RWPE1 (cell line): ENCODE measurements around the gene HS6ST3.

Experiments used
- CTCF ChIA-PET: fragments of 350-600 bp; sonication (Branson Sonifier 250); formaldehyde crosslinking; extraction: SDS; loops from one replicate; lab custom pipeline; 2021; lab: Yijun Ruan, JAX
- POLR2A ChIA-PET: fragments of 400-600 bp; formaldehyde crosslinking; extraction: SDS; loops from one replicate; lab custom pipeline; 2020; ENCODE audit warnings: antibody characterized with exemption; ENCODE audit not compliant: low non-redundant PET; lab: Yijun Ruan, JAX
- DNase-seq: peaks from one replicate; pipeline ENCODE4 v3.0.0; 2012; ENCODE audit warnings: low spot score
- H3K27ac ChIP-seq: fragments of 450-650 bp; 2 replicates; pipeline ENCODE4 v1.5.1; 2017
- TF ChIP-seq, protein P1 (sequence below): fragments of 450-650 bp; conservative IDR thresholded peaks from 2 replicates; pipeline ENCODE4 v1.5.1; 2017; ENCODE audit warnings: low read depth, mild to moderate bottlenecking

The HS6ST3 gene

DNA sequence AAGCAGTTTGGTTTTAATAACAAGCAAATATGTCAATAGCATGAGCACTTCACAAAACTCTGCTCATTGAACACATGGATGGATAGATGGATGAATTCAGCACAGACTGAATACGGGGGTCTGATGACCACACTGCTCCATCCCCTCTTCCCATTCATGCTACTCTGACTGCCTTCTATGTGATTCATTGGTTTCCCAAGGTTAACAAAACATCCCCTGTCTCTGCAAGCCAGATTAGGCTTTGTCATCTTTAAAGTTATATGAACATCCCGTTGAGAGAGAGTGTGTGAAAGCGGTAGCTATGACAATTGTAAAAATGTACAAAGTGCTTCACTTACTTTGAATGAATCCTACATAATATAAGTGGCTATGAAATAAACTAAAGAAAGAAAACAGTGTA is 651.9 kb downstream of the HS6ST3 start:
- POLR2A ChIA-PET, result no interaction called here
- TF ChIP-seq, protein P1, sequence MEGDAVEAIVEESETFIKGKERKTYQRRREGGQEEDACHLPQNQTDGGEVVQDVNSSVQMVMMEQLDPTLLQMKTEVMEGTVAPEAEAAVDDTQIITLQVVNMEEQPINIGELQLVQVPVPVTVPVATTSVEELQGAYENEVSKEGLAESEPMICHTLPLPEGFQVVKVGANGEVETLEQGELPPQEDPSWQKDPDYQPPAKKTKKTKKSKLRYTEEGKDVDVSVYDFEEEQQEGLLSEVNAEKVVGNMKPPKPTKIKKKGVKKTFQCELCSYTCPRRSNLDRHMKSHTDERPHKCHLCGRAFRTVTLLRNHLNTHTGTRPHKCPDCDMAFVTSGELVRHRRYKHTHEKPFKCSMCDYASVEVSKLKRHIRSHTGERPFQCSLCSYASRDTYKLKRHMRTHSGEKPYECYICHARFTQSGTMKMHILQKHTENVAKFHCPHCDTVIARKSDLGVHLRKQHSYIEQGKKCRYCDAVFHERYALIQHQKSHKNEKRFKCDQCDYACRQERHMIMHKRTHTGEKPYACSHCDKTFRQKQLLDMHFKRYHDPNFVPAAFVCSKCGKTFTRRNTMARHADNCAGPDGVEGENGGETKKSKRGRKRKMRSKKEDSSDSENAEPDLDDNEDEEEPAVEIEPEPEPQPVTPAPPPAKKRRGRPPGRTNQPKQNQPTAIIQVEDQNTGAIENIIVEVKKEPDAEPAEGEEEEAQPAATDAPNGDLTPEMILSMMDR, result no peak
- no peak for DNase-seq
- H3K27ac ChIP-seq, result no peak overlapping the region
- CTCF ChIA-PET, result no interaction called here

DNA sequence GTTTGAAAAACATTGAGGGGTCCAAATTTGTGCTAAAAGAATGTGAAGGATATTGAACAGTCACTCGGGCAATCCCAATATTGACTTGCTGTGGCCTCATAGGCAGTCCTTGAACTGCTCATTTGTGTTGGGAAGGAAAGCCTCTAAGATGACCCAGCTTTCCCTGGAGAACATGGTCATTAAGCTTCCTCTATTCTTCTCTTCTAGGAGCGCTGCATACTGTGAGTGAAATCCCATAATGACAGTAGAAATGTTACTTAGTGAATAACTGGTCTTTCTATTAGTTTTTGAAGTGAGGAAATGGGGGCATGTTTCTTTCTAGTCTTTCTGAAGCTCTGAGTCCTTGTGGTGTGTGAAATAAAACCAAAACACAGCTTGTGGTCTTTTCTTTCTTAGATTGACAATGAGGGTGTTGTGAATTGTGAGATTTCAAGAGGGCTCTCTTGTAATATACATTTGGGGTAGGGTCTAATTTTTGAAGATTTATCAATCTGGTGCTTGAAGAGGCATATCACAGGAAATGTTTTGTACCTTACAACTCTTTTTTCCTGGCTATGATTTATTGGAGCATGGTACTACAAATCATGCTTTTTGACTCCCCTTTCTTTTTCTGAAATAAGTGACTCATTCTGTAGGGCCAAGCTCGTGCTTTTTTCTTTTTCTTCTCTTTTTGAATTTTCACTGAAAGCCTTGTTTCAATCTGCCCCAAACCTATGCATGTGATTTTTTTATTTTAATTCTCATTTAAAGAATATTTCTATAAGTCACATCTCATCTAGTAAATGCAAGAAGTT is 653.6 kb downstream of the HS6ST3 start:
- TF ChIP-seq, protein P1, result no peak
- ChIA-PET POLR2A (no interaction called here), CTCF (interaction anchor here (0.6 kb wide), 1 partner anchor 1112 kb away, joined by 8 read pairs; no protein-coding TSS in a partner anchor)

DNA sequence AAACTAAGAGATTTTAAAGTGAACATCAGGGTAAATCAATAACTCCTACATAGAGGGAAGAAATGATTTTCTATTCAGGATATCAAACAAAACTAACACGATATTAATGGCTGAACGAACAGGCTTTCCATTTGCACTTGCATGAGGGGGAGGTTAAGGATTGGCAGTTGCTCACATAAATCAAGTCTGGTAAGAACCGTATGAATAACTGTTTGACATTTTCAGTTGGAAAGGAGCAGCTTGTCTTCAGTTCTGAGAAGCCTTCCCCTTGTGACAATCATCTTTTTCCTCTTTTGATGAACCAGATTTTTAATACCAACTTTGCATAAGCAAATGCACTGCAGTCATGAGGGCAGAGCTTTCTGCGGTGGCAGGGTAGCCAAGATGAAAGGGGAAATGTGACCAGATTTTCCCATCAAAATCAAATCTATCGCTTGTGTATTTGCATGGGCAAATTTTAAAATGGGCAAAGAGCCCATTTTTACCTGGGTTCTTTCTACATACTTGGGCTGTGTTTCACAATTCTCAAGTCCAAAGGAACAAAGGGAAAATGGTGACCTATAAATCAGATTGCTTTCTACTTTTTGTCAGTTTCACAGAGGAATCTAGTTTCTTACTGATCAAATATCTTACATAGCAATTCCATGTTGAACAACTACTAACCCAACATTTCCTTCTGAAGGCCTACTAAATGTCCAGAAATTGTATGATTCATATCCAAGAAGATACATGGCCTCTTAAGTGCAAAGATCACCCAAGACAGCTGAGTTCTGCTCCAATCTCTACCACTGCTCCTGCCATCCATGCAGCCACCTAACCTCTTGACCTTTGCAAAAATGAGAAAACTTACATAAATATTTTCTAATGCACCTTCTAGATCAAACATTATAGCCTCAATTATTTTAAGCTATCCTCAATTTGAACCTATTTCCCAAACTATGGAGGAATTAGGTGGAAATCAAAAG is 654.7 kb downstream of the HS6ST3 start:
- TF ChIP-seq, protein P1, result no peak
- ChIA-PET CTCF (interaction anchor here (0.6 kb wide), 1 partner anchor 1114 kb away, joined by 8 read pairs; no protein-coding TSS in a partner anchor), POLR2A (no interaction called here)
- H3K27ac ChIP-seq, result no peak overlapping the region
- no peak for DNase-seq

More for the DNA sequence above, 653.6 kb downstream of the HS6ST3 start:
- no peak overlapping the region for H3K27ac ChIP-seq
- DNase-seq, result no peak

DNA sequence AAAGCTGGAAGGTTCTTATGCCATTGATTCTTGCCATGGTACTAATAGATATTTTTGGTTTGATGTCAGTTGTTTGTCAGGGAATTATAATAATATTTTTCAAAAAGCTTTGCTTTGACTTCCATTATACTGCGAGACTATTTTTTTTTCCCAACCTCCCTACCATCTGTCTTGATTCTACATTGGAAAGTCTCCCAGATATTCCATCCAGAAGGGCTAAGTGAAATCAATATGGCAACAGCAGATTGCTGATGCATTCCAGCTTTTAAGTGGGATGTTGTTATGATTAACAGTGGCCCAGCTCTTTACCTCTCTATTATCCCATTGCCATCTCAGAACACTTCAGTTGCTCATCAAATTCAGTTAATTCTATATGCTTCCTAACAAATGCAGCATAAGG is 657.0 kb downstream of the HS6ST3 start:
- POLR2A ChIA-PET, result no interaction called here
- TF ChIP-seq, protein P1, result no peak
- DNase-seq, result no peak
- CTCF ChIA-PET, result no interaction called here
- H3K27ac ChIP-seq, result no peak overlapping the region

DNA sequence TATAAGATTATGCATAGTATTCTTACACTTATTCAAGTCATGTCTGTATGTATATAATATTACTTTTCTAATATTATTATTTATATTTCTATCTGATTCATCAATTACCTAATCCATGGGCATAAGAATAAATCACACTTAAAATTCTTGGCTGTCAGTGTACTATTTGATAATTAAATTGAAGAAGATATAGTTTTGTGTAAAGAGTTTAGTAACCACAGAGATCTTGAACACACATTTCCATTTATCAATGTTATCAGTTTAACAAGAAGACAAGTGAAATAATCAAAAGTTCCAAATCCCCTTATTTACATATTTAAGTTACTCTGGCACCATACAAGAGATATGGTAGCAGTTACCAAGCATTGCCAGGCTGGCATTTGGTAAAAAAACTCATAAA is 659.9 kb downstream of the HS6ST3 start:
- no peak overlapping the region for H3K27ac ChIP-seq
- TF ChIP-seq, protein P1, result no peak
- CTCF ChIA-PET, result no interaction called here
- POLR2A ChIA-PET, result no interaction called here
- DNase-seq, result no peak

DNA sequence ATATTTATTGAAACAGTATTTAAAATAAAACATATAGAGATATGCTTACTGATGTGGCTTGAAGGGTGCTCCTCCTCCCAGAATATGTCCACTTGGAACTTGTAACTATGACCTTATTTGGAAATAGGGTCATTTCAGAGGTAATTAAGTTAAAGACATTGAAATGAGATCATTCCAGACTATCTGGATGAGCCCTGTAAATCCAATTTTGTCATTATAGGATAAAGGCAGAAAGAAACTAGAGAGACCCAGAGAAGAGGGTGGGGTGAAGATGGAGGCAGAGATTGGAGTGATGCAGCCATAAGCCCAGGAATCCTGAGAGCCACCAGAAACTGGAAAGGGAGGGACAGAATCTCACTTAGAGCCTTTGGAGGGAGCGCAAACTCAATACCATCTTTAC is 661.2 kb downstream of the HS6ST3 start:
- CTCF ChIA-PET, result no interaction called here
- DNase-seq, result no peak
- POLR2A ChIA-PET, result no interaction called here

More for the DNA sequence above, 661.2 kb downstream of the HS6ST3 start:
- TF ChIP-seq, protein P1, result no peak
- no peak overlapping the region for H3K27ac ChIP-seq
